G401.6 (cell line): ENCODE measurements around the gene HEMK1.

Experiments
- FAIRE-seq: peaks from 2 replicates; lab custom pipeline; 2012; peaks lifted over from hg19 to GRCh38; lab: Jason Lieb, UNC

HEMK1 gene

GRCh38 chr3:50542177-50543034 lies 26.9 kb upstream of the HEMK1 start:
- FAIRE-seq, result peak; percentile 85

- FAIRE-seq, result no peak
Observed at GRCh38 chr3:50545781-50546180, 23.5 kb upstream of the HEMK1 start.

GRCh38 chr3:50549226-50549625 lies 20.1 kb upstream of the HEMK1 start:
- no peak for FAIRE-seq

GRCh38 chr3:50550079-50550736 lies 19.1 kb upstream of the HEMK1 start:
- FAIRE-seq, result no peak

- FAIRE-seq, result no peak
Observed at GRCh38 chr3:50551054-50551659, 18.2 kb upstream of the HEMK1 start.

- no peak for FAIRE-seq
Observed at GRCh38 chr3:50551681-50552435, 17.5 kb upstream of the HEMK1 start.

GRCh38 chr3:50552598-50552997 lies 16.7 kb upstream of the HEMK1 start:
- no peak for FAIRE-seq

GRCh38 chr3:50554553-50554952 lies 14.8 kb upstream of the HEMK1 start:
- no peak for FAIRE-seq

- FAIRE-seq, result no peak
Observed at GRCh38 chr3:50557106-50557505, 12.2 kb upstream of the HEMK1 start.

GRCh38 chr3:50557915-50558314 lies 11.4 kb upstream of the HEMK1 start:
- FAIRE-seq, result no peak

- no peak for FAIRE-seq
Observed at GRCh38 chr3:50559702-50560101, 9.6 kb upstream of the HEMK1 start.

- FAIRE-seq, result no peak
Observed at GRCh38 chr3:50562861-50563260, 6.5 kb upstream of the HEMK1 start.

GRCh38 chr3:50563867-50564266 lies 5.5 kb upstream of the HEMK1 start:
- FAIRE-seq, result no peak

- no peak for FAIRE-seq
Observed at GRCh38 chr3:50564321-50564720, 5.0 kb upstream of the HEMK1 start.

- no peak for FAIRE-seq
Observed at GRCh38 chr3:50567011-50567385, 2.3 kb upstream of the HEMK1 start.

GRCh38 chr3:50567386-50568167 lies 1.7 kb upstream of the HEMK1 start, which contains the start of gene C3orf18:
Gene C3orf18, minus strand, starts transcription at chr3:50567747. Its CDS starts 2,048 bp downstream, at chr3:50565699.
- FAIRE-seq, result no peak

GRCh38 chr3:50570508-50571279 lies 1.4 kb downstream of the HEMK1 start:
- no peak for FAIRE-seq

- no peak for FAIRE-seq
Observed at GRCh38 chr3:50571486-50571885, 2.2 kb downstream of the HEMK1 start.

- peak; percentile 74 for FAIRE-seq
Observed at GRCh38 chr3:50572158-50572557, 2.8 kb downstream of the HEMK1 start.

- FAIRE-seq, result no peak
Observed at GRCh38 chr3:50572801-50573371, 3.6 kb downstream of the HEMK1 start.
